Measurements from ENCODE around the gene DNMT3A. TPM values are rescaled to one million over a fixed set of nuclear protein-coding genes. Genes with fewer than 3 reads are reported as not detected.
A peak's percentile ranks its signal among the peaks of the same experiment; 100 is the strongest.

DNMT3A gene
- total RNA-seq, 1 donor from 2014 or later: 49.9 TPM

DNA sequence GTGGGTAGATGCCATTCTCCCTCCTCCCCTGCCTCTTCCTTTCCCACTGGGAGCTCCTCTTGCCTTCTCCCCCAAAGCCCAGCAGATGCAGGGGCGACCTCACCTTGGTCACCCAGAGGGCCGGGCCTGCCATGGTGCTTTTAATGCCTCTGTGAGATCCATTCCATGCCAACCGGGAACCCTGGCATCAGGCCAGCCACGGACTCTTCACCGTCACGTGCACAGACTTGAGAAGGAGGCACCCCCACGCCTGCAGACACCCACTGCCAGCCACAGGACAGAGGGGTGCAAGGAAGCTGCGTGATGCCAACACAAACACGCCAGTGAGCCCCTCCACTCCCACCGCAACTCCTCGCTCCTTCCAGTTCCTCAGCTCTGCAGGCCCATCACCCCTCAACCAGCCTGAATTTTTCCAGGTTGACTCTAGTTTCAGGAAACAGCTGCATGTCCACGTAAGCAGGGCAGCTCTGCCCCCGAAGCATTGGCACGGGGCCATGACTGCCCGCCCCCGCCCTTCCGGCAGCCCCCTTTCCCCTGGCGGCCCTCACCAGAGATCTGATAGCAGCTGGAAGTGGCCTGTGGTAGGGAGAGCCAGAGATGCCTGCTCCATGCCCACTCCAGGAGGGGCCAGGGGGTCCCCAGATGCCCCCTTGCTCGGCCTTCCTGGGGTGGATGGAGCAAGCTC is 50.8 kb downstream of the DNMT3A start:
- ATAC-seq (ENCODE audit: low read depth) (no peak), DNase-seq (no peak)
- TF ChIP-seq, protein P1, sequence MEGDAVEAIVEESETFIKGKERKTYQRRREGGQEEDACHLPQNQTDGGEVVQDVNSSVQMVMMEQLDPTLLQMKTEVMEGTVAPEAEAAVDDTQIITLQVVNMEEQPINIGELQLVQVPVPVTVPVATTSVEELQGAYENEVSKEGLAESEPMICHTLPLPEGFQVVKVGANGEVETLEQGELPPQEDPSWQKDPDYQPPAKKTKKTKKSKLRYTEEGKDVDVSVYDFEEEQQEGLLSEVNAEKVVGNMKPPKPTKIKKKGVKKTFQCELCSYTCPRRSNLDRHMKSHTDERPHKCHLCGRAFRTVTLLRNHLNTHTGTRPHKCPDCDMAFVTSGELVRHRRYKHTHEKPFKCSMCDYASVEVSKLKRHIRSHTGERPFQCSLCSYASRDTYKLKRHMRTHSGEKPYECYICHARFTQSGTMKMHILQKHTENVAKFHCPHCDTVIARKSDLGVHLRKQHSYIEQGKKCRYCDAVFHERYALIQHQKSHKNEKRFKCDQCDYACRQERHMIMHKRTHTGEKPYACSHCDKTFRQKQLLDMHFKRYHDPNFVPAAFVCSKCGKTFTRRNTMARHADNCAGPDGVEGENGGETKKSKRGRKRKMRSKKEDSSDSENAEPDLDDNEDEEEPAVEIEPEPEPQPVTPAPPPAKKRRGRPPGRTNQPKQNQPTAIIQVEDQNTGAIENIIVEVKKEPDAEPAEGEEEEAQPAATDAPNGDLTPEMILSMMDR (IDR thresholded peaks at IDR 0.05): no peak
- Mint-ChIP-seq H3K4me1 (peaks cover 53% of the 10 kb centered on the region), H3K36me3 (ENCODE audit: low read depth) (no peaks in the 10 kb centered on the region), H3K9me3 (no peaks in the 10 kb centered on the region), H3K27ac (no peak overlapping the region), H3K27me3 (no peaks in the 10 kb centered on the region), H3K4me3 (no peak overlapping the region)
- intact Hi-C loops (cut with micrococcal nuclease): no loop called here
- ChIA-PET CTCF (no interaction called here), POLR2A (interaction anchor here (0.7 kb wide), 1 partner anchor 12 kb away, joined by 3 read pairs; no protein-coding TSS in a partner anchor)

DNA sequence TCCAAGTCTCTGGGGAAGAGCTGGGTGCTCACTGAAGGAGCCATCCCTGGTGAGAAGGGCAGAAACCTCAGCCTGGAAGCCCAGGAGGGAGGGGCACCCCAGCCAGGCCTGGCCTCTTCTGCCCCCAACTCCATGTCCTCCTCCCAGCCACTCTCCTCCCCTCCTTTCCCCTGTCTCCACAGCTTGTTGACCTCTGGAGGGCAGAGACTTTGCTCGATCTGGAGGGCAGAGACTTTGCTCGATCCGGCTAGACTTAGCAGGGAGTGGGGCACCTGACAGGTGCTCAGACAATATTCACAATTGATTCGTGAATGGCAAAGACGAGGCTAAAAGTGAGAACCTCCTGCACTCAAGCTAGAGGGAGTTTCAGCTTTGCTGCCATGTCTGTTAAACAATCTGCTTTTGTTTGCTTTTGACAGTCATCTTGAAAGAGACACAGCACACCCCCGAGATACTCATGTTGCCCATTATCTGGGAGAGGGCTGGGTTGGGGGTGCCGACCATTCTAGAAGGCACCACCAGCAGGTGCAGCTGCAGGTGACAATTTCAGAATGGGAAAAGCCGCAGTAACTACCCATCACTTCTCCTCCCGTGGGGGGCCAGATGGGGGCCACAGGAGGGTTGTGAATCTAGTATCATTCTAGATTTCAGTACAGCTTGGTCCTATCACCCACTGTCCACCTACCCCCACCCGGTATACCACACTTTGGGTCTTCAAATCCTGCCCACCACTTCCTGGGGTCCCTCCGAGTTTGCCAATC is 54.8 kb downstream of the DNMT3A start:
- ATAC-seq (ENCODE audit: low read depth) (no peak), DNase-seq (no peak)
- no peak overlapping the region for H3K27ac Mint-ChIP-seq
- peaks cover 7% of the 10 kb centered on the region for H3K36me3 Mint-ChIP-seq (ENCODE audit: low read depth)
- TF ChIP-seq, protein P1 (IDR thresholded peaks at IDR 0.05): no peak
- intact Hi-C loops (cut with micrococcal nuclease): no loop called here
- no peak overlapping the region for H3K4me3 Mint-ChIP-seq
- POLR2A ChIA-PET: interaction anchor here (2.9 kb wide), 1 partner anchor 13 kb away, joined by 13 read pairs; no protein-coding TSS in a partner anchor
- H3K9me3 Mint-ChIP-seq: no peaks in the 10 kb centered on the region
- peaks cover 30% of the 10 kb centered on the region for H3K4me1 Mint-ChIP-seq
- CTCF ChIA-PET: interaction anchor here (1.3 kb wide), 1 partner anchor 23 kb away, joined by 3 read pairs; no protein-coding TSS in a partner anchor
- H3K27me3 Mint-ChIP-seq: no peaks in the 10 kb centered on the region

DNA sequence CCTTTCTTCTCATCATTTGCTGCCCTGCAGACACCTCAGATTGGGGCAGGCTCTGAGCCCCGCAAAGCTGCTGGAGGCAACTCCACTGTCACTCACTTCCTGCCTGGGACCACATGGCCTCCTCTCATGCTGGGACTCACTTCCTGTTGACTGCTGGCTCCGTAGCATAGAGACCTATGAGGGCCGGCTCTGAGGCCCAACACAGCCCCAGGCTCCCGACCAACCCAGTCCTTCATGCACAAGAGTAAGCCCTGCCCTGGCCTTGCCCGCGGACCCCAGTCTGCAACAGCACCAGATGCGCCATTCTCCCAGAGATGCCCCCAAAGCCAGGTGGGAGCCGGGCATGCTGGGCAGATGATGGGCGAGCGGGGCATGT is 55.7 kb downstream of the DNMT3A start:
- peaks cover 16% of the 10 kb centered on the region for H3K36me3 Mint-ChIP-seq (ENCODE audit: low read depth)
- peaks cover 34% of the 10 kb centered on the region for H3K4me1 Mint-ChIP-seq
- DNase-seq: no peak
- H3K4me3 Mint-ChIP-seq: peak overlapping the region; percentile 52
- ATAC-seq (ENCODE audit: low read depth): peak; percentile 87
- TF ChIP-seq, protein P1 (IDR thresholded peaks at IDR 0.05): no peak
- no peaks in the 10 kb centered on the region for H3K27me3 Mint-ChIP-seq
- POLR2A ChIA-PET: interaction anchor here (0.6 to 2.9 kb wide), 3 partner anchors 12 to 167 kb away, joined by 3 to 13 read pairs (median 3); no protein-coding TSS in a partner anchor
- H3K9me3 Mint-ChIP-seq: no peaks in the 10 kb centered on the region
- CTCF ChIA-PET: no interaction called here
- intact Hi-C loops (cut with micrococcal nuclease): no loop called here
- no peak overlapping the region for H3K27ac Mint-ChIP-seq

DNA sequence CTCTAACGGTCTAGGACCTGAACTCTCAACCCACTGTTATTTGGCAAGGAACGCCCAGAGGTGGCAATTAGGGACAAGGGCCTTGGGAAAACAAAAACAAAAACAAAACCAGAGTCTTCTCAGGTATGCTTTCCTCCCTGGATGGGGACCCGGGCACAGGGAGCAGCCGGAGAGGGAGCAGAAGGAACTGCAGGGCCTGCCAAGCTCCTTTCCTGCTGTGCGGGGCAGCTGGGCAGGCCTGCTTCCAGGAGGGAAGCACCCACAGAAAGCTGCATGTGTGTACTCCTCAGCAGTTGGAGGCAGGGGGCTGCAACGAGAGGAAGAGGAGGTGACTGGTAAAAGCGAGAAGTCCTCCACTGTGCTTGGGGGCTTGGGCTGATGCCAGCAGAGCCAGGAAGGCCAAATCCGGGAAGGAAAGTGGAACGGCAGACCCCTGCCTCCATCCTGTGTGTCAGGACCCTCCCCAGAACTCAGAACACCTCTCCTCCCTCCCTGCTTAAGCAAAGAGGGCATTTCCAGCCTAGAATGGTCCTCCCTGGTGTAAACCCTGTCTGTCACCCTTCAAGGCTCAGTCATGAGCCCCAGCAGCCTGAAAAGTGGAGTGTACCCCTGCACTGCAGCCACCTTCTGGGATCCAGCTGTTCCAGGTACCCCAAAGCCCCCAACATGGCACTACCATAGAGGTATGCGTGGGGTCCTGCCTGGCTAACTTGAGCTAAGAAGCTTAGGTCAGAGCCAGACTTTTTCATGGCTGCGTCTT is 56.3 kb downstream of the DNMT3A start:
- Mint-ChIP-seq H3K4me1 (peaks cover 36% of the 10 kb centered on the region), H3K9me3 (no peaks in the 10 kb centered on the region), H3K36me3 (ENCODE audit: low read depth) (peaks cover 21% of the 10 kb centered on the region), H3K27me3 (no peaks in the 10 kb centered on the region), H3K4me3 (no peak overlapping the region), H3K27ac (no peak overlapping the region)
- intact Hi-C loops (cut with micrococcal nuclease): no loop called here
- DNase-seq: no peak
- POLR2A ChIA-PET: interaction anchor here (0.6 to 2.9 kb wide), 4 partner anchors 8 to 168 kb away, joined by 3 to 13 read pairs (median 3); no protein-coding TSS in a partner anchor
- CTCF ChIA-PET: no interaction called here
- TF ChIP-seq, protein P1 (IDR thresholded peaks at IDR 0.05): no peak
- no peak for ATAC-seq (ENCODE audit: low read depth)

All from activated B cell treated with CpG ODN at 0.5 μM for 24 hours (primary cell).